Measurements from ENCODE around the gene ACACA.

GRCh38 chr17:37051833-37052232, 354.8 kb downstream of the ACACA start:
- no peak for TF ChIP-seq CTCF (IDR thresholded peaks at IDR 0.05)
- TF ChIP-seq POLR2A (IDR thresholded peaks at IDR 0.05), result no peak

Data from uterus (tissue), 2 donors.